NCI-H526 (cell line): ENCODE results near the gene SACS.
"Not testable (repeated sequence)": the region's sequence is repeated elsewhere in the genome, so short reads cannot be mapped to it uniquely, and the experiment has no call there.

Source experiments
- DNase-seq, 2 experiments: peaks; one replicate each; lab custom pipeline; 2025; lab: John Stamatoyannopoulos, UW

SACS gene

GRCh38 chr13:23414682-23415081 lies 18.8 kb downstream of the SACS start:
- no peak for DNase-seq

GRCh38 chr13:23411706-23412105 lies 21.8 kb downstream of the SACS start:
- DNase-seq, result peak in 1 of 2 experiments; percentile 43

DNA sequence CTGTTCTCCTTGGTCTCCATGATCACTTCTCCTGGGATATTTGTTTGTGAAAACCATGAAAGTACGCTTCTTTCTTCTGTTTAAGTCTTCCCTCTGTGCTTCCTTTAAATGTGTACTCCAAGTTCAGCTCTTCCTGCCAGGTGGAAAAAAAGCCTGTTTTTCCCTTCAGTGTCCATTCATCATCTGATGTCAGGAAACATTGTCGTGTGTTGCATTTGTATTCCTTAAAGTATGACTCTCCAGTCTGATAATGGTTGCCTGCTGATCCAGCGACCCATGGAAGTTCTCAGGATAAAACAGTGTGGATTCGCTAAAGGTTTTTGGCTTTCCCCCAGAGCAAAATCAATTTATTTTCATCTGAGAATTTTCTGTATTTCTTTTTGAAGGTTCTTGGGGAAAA lies 22.3 kb downstream of the SACS start:
- peak in 1 of 2 experiments; percentile 77 for DNase-seq

- no peak for DNase-seq
Measured at GRCh38 chr13:23408026-23408425, 25.5 kb downstream of the SACS start.

- DNase-seq, result not testable (repeated sequence)
Measured at GRCh38 chr13:23401156-23401555, 32.3 kb downstream of the SACS start.

DNA sequence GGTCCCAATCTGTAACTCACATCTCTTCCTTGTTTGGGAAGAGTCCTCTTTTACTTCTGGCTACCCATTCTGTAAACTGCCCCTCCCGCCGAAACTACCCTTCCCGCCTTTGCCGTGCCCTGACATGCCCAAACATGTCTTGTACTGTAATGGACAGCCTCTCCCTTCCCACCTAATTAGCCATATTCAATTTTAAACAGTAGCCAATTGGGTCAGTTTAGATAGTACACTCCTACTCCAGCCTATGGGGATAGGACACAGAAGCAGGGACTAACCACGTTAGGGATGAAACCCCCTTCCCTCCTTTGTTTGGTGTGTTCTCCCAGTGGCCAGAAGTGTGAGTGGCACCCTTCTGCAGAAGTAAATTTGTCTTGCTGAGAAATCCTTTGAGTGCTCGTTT lies 34.2 kb downstream of the SACS start:
- DNase-seq, result peak in 1 of 2 experiments; percentile 21

DNA sequence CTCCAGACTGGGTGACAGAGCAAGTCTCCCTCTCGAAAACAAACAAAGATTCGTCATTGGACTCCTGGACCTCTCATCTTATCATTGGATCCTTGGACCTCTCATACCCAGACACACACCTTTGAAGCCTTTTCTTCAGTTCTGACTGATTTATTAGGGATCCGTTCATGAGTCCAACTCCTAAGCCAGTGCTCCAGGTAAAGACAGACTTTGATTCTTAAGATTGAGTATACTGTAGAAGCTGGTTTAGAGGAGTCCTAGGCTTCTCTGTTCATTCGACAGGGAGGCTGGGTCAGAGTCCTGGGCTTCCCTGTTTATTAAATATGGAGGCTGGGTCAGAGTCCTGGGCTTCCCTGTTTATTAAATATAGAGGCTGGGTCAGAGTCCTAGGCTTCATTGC lies 38.7 kb downstream of the SACS start:
- no peak for DNase-seq

GRCh38 chr13:23392925-23393645 lies 40.4 kb downstream of the SACS start:
- no peak for DNase-seq

DNA sequence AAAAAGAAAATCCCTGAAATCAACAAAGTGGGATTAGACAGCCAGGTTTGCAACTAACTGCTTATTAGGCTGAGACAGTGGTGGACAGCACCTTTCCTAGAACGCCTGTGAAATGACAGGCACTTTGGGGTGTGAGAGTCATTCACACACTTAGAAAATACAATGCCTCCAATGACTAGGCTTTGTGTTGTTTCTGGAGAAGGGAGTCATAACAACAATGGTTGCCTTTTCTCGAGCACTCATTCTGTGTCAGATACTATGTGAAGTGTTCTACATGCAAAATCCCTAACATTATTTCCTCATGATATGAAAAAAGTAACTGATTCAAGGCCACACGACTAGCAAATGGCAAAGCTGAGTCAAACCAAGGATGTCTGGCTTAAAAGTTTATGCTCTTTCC lies 41.2 kb downstream of the SACS start:
- no peak for DNase-seq

DNA sequence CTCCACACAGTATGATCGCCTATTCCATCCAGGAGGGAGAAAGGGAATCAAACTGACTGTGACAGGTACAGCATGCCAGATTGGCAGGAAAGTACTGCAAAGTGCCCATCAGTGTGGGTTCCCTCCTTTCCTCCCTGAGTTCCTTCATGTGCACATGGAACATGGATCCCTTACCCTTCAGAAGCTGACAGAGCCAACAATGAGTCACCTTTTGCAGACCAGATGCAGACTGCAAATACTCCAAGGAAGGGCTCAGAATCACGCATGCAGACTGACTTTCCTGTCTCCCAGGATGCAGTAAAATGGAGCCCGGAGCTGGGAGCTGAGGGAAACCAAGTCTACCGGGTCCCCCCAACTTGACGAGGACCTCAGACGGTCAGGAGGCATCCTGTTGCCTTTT lies 41.8 kb downstream of the SACS start:
- no peak for DNase-seq

DNA sequence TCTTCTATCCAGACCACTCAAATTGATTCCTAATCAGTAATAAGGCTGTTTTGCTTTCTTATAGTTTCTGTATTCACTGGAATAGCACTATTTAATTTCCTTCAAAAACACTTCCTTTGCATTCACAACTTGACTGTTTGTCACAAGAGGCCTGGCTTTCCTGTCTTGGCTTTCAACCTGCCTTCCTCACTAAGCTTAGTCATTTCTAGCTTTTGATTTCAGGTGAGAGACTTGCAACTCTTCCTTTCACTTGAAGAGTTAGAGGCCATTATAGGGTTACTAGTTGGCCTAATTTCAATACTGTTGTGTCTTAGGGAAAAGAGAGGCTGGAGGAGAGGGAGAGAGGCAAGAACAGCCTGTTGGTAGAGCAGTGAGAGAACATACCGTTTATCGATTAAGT lies 47.0 kb downstream of the SACS start:
- no peak for DNase-seq

DNA sequence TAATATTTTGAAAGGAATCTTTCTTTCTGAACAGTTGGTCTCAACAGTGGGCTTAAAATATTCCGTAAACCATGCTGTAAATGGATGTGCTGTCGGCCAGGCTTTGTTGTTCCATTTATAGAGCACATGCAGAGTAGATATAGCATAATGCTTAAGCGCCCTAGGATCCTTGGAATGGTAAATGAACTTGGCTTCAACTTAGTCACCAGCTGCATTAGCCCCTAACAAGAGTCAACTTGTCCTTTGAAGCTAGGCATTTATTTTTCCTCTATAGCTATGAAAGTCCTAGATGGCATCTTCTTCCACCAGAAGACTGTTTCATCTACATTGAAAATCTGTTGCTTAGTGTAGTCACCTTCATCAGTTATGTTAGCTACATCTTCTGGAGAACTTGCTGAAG lies 47.6 kb downstream of the SACS start:
- DNase-seq, result no peak

DNA sequence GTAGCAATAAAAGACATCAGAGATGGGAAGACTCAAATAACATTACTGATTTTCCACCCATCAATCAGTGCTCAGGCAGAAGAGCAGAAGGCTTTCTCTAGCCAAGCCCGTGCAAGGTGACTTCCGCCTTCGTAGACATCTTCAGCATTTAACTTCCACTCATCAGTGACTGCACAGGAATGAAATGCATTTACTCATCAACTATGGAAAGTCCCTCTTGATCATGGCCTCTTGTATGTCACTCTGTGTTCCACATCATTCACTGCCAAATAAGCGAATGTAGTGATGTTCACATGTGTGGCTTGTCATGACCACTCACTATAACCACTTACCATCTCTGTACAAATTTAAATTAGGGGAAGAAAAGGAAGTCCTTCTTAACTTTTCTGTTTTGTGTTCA lies 49.4 kb downstream of the SACS start:
- DNase-seq, result no peak

- no peak for DNase-seq
Measured at GRCh38 chr13:23383151-23383550, 50.4 kb downstream of the SACS start.

DNA sequence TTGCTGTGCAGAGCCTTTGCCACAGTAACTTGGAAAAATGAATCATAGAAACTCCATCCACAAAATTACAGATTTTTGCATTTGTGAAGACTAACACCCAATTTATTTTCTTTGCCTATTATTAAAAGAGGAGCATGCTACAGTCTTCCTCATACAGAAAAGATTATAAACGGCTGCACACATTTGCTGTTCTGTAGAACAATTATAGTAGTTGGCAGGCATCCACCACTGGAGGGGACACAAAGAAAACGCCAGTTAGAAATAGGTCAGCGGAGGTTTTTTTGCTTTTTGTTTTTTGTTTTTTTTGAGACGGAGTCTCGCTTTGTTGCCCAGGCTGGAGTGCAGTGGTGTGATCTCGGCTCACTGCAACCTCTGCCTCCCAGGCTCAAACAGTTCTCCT lies 51.6 kb downstream of the SACS start:
- no peak for DNase-seq

DNA sequence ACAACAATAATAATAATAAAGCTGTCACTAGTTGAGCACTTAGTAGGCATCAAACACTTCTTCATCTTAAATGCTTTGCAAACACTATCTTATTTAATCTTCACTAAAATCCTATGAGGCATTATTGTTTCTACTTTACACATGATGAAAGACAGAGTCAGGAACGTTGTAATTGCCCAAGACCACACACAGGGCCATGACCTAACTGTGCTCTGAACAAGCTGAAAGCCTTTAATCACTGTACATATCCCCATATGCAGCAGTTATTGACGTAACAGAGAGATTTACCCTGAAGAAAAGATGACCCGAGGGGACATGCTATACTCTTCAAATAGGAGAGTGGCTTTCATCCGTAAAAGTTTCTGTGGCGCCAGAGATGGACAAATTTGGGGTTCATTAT lies 53.0 kb downstream of the SACS start:
- DNase-seq, result no peak

- DNase-seq, result no peak
Measured at GRCh38 chr13:23377983-23378632, 55.4 kb downstream of the SACS start.

DNA sequence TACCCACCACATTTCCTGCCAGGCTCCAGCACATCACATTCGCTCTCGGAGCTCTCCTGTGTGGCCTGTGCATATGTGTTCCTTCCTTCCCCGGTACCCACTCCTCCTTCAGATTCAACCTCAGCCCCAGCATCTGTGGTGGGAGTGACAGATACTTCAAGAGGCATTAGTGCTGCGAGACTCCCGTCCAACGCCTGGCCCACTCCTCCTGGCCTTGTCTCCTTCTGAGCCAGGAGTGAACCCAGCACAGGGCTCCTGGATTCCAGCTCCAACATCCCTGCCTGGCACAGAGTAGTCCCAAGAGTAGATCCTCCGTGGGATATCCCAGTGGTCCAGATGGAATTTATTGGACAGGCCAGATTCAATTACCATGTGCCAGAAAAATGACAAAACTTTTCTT lies 55.9 kb downstream of the SACS start:
- no peak for DNase-seq

DNA sequence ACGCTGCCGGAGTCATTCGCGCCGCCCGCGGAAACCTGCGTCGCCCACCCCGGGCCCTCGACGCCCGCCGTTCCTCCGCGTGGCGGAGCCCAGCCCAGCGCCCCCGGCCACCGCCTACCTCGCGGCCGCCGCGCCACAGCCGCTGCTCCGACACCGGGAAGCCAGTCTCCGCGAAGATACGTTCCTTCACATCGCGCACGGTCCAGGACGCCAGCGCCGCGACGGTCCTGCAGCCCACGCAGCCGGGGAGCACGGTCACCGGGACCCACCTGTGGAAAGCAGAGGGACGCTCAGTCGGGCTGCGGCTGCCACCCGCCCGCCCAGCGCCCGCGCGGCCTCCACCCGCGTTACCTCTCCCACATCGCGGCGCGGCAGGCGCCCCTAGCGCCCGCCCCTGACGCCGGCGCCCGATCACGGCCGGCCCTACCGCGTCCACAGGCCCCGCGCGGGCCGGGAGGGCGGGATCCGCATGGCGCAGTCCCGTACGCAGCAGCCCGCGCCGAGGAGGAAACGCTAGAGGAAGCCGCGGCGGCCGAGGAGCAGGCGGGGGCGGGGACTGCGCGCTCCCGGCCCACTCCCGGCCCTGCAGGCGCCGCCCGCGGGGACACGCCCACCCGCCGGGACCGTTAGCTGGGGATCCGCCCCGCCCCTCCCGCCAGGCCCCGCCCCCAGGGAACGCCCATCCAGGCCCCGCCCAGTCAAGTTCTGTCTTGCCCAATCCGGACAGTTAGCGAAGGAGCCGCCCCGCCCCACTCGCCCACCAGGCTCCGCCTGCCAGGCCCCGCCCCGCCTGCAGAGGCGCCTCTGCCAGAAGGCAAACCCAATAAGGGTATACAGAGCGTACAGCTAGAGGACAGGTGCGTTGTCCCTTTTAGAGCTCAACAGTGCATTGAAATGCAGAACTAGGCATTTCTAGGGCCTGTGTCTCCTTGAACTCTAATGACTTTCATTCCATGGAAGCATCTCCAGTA lies 58.2 kb downstream of the SACS start:
- peak; percentile 80 to 97 for DNase-seq

GRCh38 chr13:23372264-23372906 lies 61.1 kb downstream of the SACS start:
- DNase-seq, result no peak

GRCh38 chr13:23367907-23368306 lies 65.6 kb downstream of the SACS start:
- DNase-seq, result no peak

DNA sequence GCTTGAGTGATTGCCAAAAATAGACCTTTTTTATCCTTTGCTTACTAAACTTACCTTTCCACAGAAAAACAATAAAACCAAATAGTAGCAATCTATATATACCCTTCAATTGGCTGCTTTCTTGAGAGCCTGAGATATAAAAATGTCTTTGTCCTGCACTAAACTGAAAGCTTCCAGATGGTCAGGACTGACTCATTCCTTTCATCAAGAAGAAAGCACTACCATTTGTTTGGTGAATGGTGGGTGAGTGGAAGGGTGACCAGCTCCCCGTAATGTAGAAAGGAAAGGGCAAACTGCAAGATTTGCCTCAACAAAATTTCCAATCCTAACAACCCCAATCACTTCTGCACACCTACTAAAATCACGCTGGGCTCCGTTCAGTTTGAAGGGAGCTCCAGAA lies 67.8 kb downstream of the SACS start:
- DNase-seq, result no peak
